NCI-H1417 (cell line): Measurements from ENCODE around the gene EIF2B1.

ENCODE experiments used
- DNase-seq, 3 experiments: peaks; one replicate each; lab custom pipeline; 2025; lab: John Stamatoyannopoulos, UW

Gene EIF2B1

GRCh38 chr12:123633379-123634141 is at the start of gene EIF2B1, which contains the start of gene GTF2H3:
Gene EIF2B1 (minus strand): TSS chr12:123633686. CDS start chr12:123633557, 129 bp downstream.
Gene GTF2H3 (plus strand): TSS chr12:123633829. CDS start chr12:123633860, 31 bp downstream.
- peak; percentile 97 to 98 (median 98) for DNase-seq

GRCh38 chr12:123681605-123682004 is 48.1 kb upstream of the EIF2B1 start:
- DNase-seq, result no peak

- DNase-seq, result no peak
Measured at GRCh38 chr12:123678981-123679380, 45.5 kb upstream of the EIF2B1 start.

GRCh38 chr12:123676616-123677320 is 43.3 kb upstream of the EIF2B1 start:
- DNase-seq, result no peak

GRCh38 chr12:123675436-123675835 is 42.0 kb upstream of the EIF2B1 start:
- DNase-seq, result no peak

GRCh38 chr12:123671876-123672275 is 38.4 kb upstream of the EIF2B1 start:
- no peak for DNase-seq

- DNase-seq, result peak; percentile 95 to 97 (median 97)
Measured at GRCh38 chr12:123670882-123671728, 37.6 kb upstream of the EIF2B1 start, which contains the start of gene TCTN2. Gene TCTN2 (plus strand): TSS chr12:123671113. CDS start chr12:123671241, 128 bp downstream.

GRCh38 chr12:123667771-123668170 is 34.3 kb upstream of the EIF2B1 start:
- no peak for DNase-seq

- no peak for DNase-seq
Measured at GRCh38 chr12:123659996-123660727, 26.7 kb upstream of the EIF2B1 start.

GRCh38 chr12:123657211-123657610 is 23.7 kb upstream of the EIF2B1 start:
- no peak for DNase-seq

- no peak for DNase-seq
Measured at GRCh38 chr12:123656392-123656791, 22.9 kb upstream of the EIF2B1 start.

GRCh38 chr12:123655420-123655819 is 21.9 kb upstream of the EIF2B1 start:
- no peak for DNase-seq

- DNase-seq, result no peak
Measured at GRCh38 chr12:123654129-123654701, 20.7 kb upstream of the EIF2B1 start.

GRCh38 chr12:123648401-123648800 is 14.9 kb upstream of the EIF2B1 start:
- no peak for DNase-seq

- DNase-seq, result no peak
Measured at GRCh38 chr12:123645878-123646277, 12.4 kb upstream of the EIF2B1 start.

GRCh38 chr12:123645380-123645779 is 11.9 kb upstream of the EIF2B1 start:
- no peak for DNase-seq

- no peak for DNase-seq
Measured at GRCh38 chr12:123643911-123644310, 10.4 kb upstream of the EIF2B1 start.

- DNase-seq, result no peak
Measured at GRCh38 chr12:123634142-123634561, 666 bp upstream of the EIF2B1 start.

- DNase-seq, result no peak
Measured at GRCh38 chr12:123621619-123622530, 11.6 kb downstream of the EIF2B1 start.

- DNase-seq, result no peak
Measured at GRCh38 chr12:123621101-123621500, 12.4 kb downstream of the EIF2B1 start.
